Calu3 (cell line): ENCODE measurements around the gene PTPRC. TPM values are rescaled to one million over a fixed set of nuclear protein-coding genes. Genes with fewer than 3 reads are reported as not detected.
"Not testable (repeated sequence)": the region's sequence is repeated elsewhere in the genome, so short reads cannot be mapped to it uniquely, and the experiment has no call there.

ENCODE experiments used
- BruUV-seq: library from RNA; stranded (reverse); fragments of 400-500 nt; replicated peaks from 2 replicates; lab custom pipeline; 2021; lab: Mats Ljungman, UMichigan
- CTCF ChIA-PET: fragments of 300-600 bp; sonication (Branson Sonifier 250); formaldehyde crosslinking; loops from one replicate; lab custom pipeline; 2022; ENCODE audit warnings: antibody characterized with exemption; lab: Charles Lee
- DNase-seq: peaks from one replicate; pipeline ENCODE4 v3.0.0; 2022
- H3K27ac Mint-ChIP-seq: one replicate; pipeline ENCODE4 v1.8.0; 2022; ENCODE audit warnings: mixed read lengths; ENCODE audit not compliant: unreplicated experiment
- H3K27me3 Mint-ChIP-seq: one replicate; pipeline ENCODE4 v1.8.0; 2022; ENCODE audit warnings: mixed read lengths; ENCODE audit not compliant: unreplicated experiment
- H3K36me3 Mint-ChIP-seq: one replicate; pipeline ENCODE4 v1.8.0; 2022; ENCODE audit warnings: mild to moderate bottlenecking, moderate library complexity, mixed read lengths; ENCODE audit not compliant: insufficient read depth, unreplicated experiment
- H3K4me1 Mint-ChIP-seq: one replicate; pipeline ENCODE4 v1.8.0; 2022; ENCODE audit warnings: mild to moderate bottlenecking, low read depth, mixed read lengths; ENCODE audit not compliant: unreplicated experiment
- H3K4me3 Mint-ChIP-seq: one replicate; pipeline ENCODE4 v1.8.0; 2022; ENCODE audit warnings: mild to moderate bottlenecking, low read depth, moderate library complexity, mixed read lengths; ENCODE audit not compliant: unreplicated experiment
- H3K9me3 Mint-ChIP-seq: one replicate; pipeline ENCODE4 v1.8.0; 2022; ENCODE audit warnings: low read depth, mixed read lengths; ENCODE audit not compliant: unreplicated experiment
- CTCF ChIP-seq: fragments of 200-600 bp; IDR thresholded peaks from one replicate; pipeline ENCODE4 v1.8.0; 2022; ENCODE audit warnings: antibody characterized with exemption; ENCODE audit not compliant: unreplicated experiment
- intact Hi-C: fragments of 100-400 bp; cut with micrococcal nuclease; formaldehyde crosslinking; loops from one replicate; pipeline ENCODE4 v1.10.0; 2022; ENCODE audit not compliant: unreplicated experiment
- total RNA-seq: library from RNA; stranded (reverse); gene quantifications from 2 replicates; pipeline ENCODE4 v1.2.3, GENCODE V29; 2022

Gene PTPRC
- total RNA-seq, 1 experiment from 2014 or later: not detected

GRCh38 chr1:198597690-198598430 lies 41.0 kb upstream of the PTPRC start:
- no peak for DNase-seq
- Mint-ChIP-seq H3K36me3 (peaks cover 7% of the 10 kb centered on the region), H3K27ac (no peak overlapping the region), H3K4me1 (peaks cover 23% of the 10 kb centered on the region), H3K27me3 (no peaks in the 10 kb centered on the region), H3K4me3 (no peak overlapping the region), H3K9me3 (peaks cover 7% of the 10 kb centered on the region)
- no TSS peak for BruUV-seq
- CTCF ChIA-PET: no interaction called here
- no peak for TF ChIP-seq CTCF
- intact Hi-C loops: no loop called here

DNA sequence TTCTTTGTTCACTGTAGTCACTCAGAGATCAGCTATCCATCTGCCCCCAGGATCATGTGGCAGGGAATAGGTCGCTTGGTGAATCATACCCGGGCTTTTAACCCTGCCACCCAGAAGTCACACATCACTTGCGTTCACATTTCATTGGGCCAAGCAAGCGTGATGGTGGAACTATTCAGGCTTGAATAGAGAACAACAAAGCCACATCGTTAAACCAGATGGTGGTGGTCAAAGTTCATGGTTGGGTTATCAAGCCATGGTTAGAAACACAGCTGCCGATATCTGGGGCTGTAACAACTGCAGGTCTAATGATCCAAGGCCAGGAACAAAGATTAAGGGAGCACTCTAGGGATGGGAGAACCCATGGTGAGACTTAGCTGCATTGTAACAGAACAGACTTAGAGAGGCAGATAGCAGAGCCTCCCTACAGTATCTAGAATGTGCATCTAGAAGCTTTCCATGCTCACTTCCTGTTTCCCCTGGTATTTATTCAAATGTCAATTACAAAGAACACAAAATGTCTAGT lies 40.0 kb upstream of the PTPRC start:
- H3K4me1 Mint-ChIP-seq: peaks cover 23% of the 10 kb centered on the region
- CTCF ChIA-PET: no interaction called here
- no peak for TF ChIP-seq CTCF
- peaks cover 7% of the 10 kb centered on the region for H3K36me3 Mint-ChIP-seq
- intact Hi-C loops: no loop called here
- no peak overlapping the region for H3K4me3 Mint-ChIP-seq
- peaks cover 7% of the 10 kb centered on the region for H3K9me3 Mint-ChIP-seq
- H3K27ac Mint-ChIP-seq: no peak overlapping the region
- no peaks in the 10 kb centered on the region for H3K27me3 Mint-ChIP-seq
- BruUV-seq: no TSS peak
- no peak for DNase-seq

DNA sequence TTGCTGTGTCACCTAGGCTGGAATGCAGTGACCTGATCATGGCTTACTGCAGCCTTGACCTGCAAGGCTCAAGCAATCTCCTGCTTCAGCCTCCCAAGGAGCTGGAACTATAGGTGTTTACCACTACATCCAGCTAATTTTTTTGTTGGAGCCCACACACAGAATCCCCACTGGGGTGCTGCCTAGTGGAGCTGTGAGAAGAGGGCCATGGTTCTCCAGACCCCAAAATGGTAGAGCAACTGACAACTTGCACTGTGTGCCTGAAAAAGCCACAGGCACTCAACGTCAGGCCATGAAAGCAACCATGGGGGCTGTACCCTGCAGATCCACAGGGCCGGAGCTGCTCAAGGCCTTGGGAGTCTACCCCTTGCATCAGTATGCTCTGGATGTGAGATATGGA lies 39.1 kb upstream of the PTPRC start:
- H3K36me3 Mint-ChIP-seq: peaks cover 5% of the 10 kb centered on the region
- peaks cover 20% of the 10 kb centered on the region for H3K4me1 Mint-ChIP-seq
- H3K4me3 Mint-ChIP-seq: no peak overlapping the region
- no peak overlapping the region for H3K27ac Mint-ChIP-seq
- CTCF ChIA-PET: interaction anchor here (0.7 kb wide), 1 partner anchor 28 kb away, joined by 4 read pairs; no protein-coding TSS in a partner anchor
- H3K9me3 Mint-ChIP-seq: peaks cover 7% of the 10 kb centered on the region
- BruUV-seq: no TSS peak
- DNase-seq: no peak
- no peak for TF ChIP-seq CTCF
- no peaks in the 10 kb centered on the region for H3K27me3 Mint-ChIP-seq
- intact Hi-C loops: no loop called here

- peaks cover 8% of the 10 kb centered on the region for H3K4me1 Mint-ChIP-seq
- DNase-seq: no peak
- CTCF ChIA-PET: no interaction called here
- intact Hi-C loops: no loop called here
- BruUV-seq: no TSS peak
- peaks cover 7% of the 10 kb centered on the region for H3K9me3 Mint-ChIP-seq
- H3K27me3 Mint-ChIP-seq: no peaks in the 10 kb centered on the region
- H3K36me3 Mint-ChIP-seq: no peaks in the 10 kb centered on the region
- H3K27ac Mint-ChIP-seq: no peak overlapping the region
- no peak for TF ChIP-seq CTCF
- no peak overlapping the region for H3K4me3 Mint-ChIP-seq
These were observed 37.9 kb upstream of the PTPRC start for GRCh38 chr1:198600906-198601305.

DNA sequence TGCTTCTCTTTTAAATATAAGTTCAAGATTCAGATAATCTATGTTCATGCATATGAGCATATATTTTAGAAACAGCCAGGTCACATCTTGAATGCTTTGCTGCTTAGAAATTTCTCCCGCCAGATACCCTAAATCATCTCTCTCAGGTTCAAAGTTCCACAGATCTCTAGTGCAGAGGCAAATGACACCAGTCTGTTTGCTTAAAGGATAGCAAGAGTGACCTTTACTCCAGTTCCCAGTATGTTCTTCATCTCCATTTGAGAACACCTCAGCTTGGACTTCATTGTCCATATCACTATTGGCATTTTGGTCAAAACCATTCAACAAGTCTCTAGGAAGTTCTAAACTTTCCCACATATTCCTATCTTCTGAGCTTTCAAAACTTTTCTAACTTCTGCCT lies 37.5 kb upstream of the PTPRC start:
- H3K9me3 Mint-ChIP-seq, CTCF ChIA-PET, H3K27me3 Mint-ChIP-seq, H3K27ac Mint-ChIP-seq, H3K4me3 Mint-ChIP-seq, H3K36me3 Mint-ChIP-seq, BruUV-seq, H3K4me1 Mint-ChIP-seq, intact Hi-C loops, DNase-seq: not testable (repeated sequence)
